Heart left ventricle (tissue), 13 donors: ENCODE measurements around the gene LAMA4.

Source experiments
- CTCF ChIP-seq, 12 donors: fragments of 200-600 bp; sonication (generic) in 4 of 12; IDR thresholded peaks; one replicate each; pipeline versions ENCODE4 v1.5.0 to v1.8.0; 2018 to 2022; ENCODE audit warnings: antibody characterized with exemption in 12 of 12, mild to moderate bottlenecking in 5 of 12
- POLR2A ChIP-seq, 2 donors: fragments of 450-650 bp; IDR thresholded peaks; one replicate each; pipeline ENCODE4 v1.6.1; 2017; ENCODE audit warnings: antibody characterized with exemption in 2 of 2, mild to moderate bottlenecking in 2 of 2, moderate library complexity in 2 of 2
- donor health status: ischemic (EF 13 %, LVEDD 7.1; RV severe dilation, severe dysfunction).
- donor health status: DM: no; HTN: yes; CAD: no.
- donor health status: DM: no; HTN: no; CAD: no.
- donor health status: ischemic (EF 25% LVEDD 6.9; RV normal size, moderate dysfunction).
- donor health status: ischemic (EF 25% LVEDD 5.7; RV mildly dilated, moderate dysfunction).
- donor health status: ischemic (EF 35%, LVEDD 5.7; RV mildly dilated, moderate dysfunction).
- donor health status: nonischemic (EF 11% LVEDD 7.7; RV severe dilation, severe dysfunction).
- donor health status: DM: yes; HTN: yes; CAD: no.
- donor health status: PGD.
- donor health status: ischemic (EF 29% LVEDD 5.4; RV normal size, mild dysfunction).
- donor health status: nonischemic (EF 23%, LVEDD 6.1; RV moderate dilation, normal function).

- TF ChIP-seq POLR2A (IDR thresholded peaks at IDR 0.05) (no peak), CTCF (IDR thresholded peaks at IDR 0.05) (no peak)
These were observed 73.2 kb downstream of the LAMA4 start for GRCh38 chr6:112181130-112181529.
